GM20000 (cell line): ENCODE measurements around the gene NME3.

Experiments
- DNase-seq: peaks from one replicate; pipeline ENCODE4 v3.0.0; 2012; ENCODE audit warnings: low spot score
- TF ChIP-seq, protein P1 (sequence below): IDR thresholded peaks from 2 replicates; pipeline ENCODE4 v1.5.1; 2012; ENCODE audit warnings: mild to moderate bottlenecking, control low read depth; ENCODE audit errors: extremely low read depth, missing control alignments

Gene NME3

GRCh38 chr16:1771188-1771863 lies at the start of gene NME3:
Gene NME3 (minus strand): TSS chr16:1771543. CDS start chr16:1771534, 9 bp downstream.
- peak; percentile 95 for DNase-seq
- TF ChIP-seq, protein P1, sequence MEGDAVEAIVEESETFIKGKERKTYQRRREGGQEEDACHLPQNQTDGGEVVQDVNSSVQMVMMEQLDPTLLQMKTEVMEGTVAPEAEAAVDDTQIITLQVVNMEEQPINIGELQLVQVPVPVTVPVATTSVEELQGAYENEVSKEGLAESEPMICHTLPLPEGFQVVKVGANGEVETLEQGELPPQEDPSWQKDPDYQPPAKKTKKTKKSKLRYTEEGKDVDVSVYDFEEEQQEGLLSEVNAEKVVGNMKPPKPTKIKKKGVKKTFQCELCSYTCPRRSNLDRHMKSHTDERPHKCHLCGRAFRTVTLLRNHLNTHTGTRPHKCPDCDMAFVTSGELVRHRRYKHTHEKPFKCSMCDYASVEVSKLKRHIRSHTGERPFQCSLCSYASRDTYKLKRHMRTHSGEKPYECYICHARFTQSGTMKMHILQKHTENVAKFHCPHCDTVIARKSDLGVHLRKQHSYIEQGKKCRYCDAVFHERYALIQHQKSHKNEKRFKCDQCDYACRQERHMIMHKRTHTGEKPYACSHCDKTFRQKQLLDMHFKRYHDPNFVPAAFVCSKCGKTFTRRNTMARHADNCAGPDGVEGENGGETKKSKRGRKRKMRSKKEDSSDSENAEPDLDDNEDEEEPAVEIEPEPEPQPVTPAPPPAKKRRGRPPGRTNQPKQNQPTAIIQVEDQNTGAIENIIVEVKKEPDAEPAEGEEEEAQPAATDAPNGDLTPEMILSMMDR, result no peak

GRCh38 chr16:1820946-1821290 lies 49.6 kb upstream of the NME3 start:
- TF ChIP-seq, protein P1, result no peak

DNA sequence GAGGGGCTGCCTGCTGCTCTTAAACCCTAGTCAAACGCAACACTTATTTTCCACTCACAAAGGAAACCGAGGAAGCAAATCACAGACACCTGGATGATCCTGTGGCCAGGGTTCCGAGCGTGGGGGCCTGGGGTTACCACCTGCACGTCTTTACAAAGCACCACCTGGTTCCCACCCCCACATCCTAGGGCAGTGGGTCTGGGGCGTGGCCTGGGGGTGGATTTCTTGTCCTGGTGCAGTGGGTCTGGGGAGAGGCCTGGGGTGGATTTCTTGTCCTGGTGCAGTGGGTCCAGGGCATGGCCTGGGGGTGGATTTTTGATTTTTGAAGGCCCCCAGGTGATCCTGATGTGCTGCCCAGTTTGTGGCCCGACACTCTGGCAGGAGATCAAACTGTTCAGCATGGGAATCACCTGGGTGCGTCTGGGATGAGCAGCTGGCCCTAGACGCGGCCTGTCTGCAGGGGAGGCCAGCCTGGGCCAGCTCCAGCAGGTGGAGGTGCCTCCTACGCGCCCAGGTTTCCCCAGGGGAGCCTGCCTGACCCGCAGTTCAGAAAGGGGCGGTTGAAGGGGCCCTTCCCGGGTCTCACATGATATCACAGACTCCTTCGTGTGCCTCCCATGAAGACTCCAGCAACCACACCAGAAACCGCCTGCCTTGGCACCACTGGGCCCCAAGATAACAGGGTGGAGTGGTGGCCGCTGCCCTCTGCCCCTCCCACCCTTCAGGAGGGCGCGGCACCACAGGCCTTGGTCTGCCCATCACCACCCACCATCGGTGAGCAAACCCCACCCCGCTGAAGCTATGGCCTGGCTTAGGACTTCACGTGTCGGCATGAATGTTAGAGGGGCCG lies 49.0 kb upstream of the NME3 start:
- DNase-seq, result no peak
- TF ChIP-seq, protein P1, result no peak

More at GRCh38 chr16:1820946-1821290, 49.6 kb upstream of the NME3 start:
- DNase-seq, result no peak

DNA sequence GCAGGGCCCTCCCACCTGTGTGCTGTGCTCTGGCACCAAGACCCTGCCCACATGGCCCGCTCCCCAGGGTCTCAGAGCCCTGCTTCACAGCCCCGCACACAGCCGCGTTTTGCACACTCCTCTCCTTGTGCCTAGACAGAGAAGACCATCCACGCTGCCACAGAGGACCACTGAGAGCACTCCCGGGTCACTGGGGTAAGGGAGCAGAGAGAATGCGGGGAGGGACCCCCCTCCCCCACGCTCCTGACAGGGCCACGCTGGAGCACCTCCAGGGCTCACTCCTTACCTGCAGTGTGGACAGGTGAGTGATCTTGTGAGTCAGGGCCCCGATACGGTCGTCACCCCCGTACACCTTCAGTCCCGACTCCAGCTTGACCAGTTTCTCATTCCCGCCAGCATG lies 48.3 kb upstream of the NME3 start:
- no peak for DNase-seq
- TF ChIP-seq, protein P1, result no peak

DNA sequence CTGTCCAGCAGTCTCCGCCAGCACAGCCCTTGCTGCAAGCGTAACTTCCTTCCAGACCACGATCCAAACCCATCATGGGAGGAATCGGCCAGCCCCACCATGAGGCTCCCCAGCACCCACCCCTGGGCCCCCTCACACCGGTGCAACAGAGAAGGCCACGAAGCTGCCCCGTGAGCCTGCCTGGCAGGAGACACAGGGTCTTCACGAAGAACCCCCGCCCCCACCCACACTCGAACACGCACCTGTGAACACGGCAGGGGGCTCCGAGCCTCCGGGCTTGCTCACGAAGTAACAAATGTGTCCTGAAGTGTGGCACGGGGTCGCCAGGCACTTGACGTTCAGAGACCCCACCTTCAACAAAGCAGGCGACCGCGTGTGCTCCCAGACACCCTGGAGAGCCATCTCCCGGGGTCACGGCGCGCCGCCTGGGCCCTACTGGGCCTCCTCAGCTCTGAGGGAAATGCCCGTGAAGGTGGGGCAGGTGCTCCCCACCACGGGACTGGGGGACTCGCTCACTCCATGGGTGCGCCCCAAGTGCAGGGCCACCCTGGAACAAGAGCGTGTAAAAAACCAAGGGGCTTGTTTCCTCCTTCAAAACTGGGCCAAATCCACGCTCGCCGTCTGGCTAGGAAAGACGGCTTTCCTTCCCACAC lies 47.7 kb upstream of the NME3 start:
- TF ChIP-seq, protein P1, result no peak

DNA sequence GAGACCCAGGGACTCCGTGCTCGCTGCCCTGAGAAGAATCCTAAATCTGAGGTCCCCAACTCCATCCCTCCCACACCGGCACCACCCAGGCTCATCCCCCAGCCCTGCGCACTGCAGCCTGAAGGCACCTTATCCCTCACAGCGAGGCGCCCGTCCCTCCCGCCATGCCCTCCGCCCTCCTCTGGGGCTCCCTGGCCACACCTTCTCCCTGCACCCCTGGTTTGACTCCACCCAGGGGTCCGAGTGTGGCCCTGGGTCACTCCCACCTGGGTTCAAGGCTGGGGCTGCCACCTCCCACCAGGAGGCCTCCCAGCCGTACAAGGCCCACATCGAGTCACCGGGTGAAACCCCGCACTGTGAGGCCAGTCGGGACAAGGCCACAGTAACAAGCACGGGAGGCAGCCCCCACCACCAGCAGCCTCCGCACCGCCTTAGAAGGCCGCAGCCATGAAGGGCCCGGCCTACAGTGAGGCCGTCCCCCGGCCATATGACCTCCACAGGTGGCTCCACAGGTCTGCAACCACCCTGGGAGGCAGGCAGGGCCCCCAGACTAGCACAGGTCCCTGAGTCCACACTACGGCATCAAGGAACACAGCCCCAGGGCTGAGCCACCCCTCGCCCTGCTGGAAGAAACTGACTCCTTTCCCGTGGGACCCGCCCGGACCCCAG lies 47.0 kb upstream of the NME3 start:
- TF ChIP-seq, protein P1, result no peak
- DNase-seq, result no peak

More for the DNA sequence above, 47.7 kb upstream of the NME3 start:
- DNase-seq, result no peak
